Astrocyte (in vitro differentiated cells and primary cell): ENCODE data around the gene UGT1A4. TPM values are rescaled to one million over a fixed set of nuclear protein-coding genes. Genes with fewer than 3 reads are reported as not detected.

Source experiments
- DNase-seq: peaks from one replicate; pipeline ENCODE4 v3.0.0-alpha.2; 2010; ENCODE audit warnings: low read depth
- FAIRE-seq: peaks from 2 replicates; lab custom pipeline; 2011; peaks lifted over from hg19 to GRCh38; lab: Jason Lieb, UNC
- H2AFZ ChIP-seq: 2 replicates; pipeline ENCODE4 v1.6.0; 2012; ENCODE audit warnings: low read depth, low read length, inconsistent platforms
- H3K27ac ChIP-seq: 2 replicates; pipeline ENCODE4 v1.5.1; 2011; ENCODE audit warnings: low read depth, low read length, inconsistent platforms
- H3K27me3 ChIP-seq: 2 replicates; pipeline ENCODE4 v1.6.0; 2011; ENCODE audit warnings: low read length, inconsistent platforms; ENCODE audit not compliant: insufficient read depth
- H3K36me3 ChIP-seq: 2 replicates; pipeline ENCODE4 v1.5.1; 2011; ENCODE audit warnings: low read length, inconsistent platforms; ENCODE audit not compliant: insufficient read depth
- H3K4me1 ChIP-seq: 2 replicates; pipeline ENCODE4 v1.5.1; 2011; ENCODE audit warnings: low read length, inconsistent platforms; ENCODE audit not compliant: insufficient read depth
- H3K4me2 ChIP-seq: 2 replicates; pipeline ENCODE4 v1.6.0; 2012; ENCODE audit warnings: low read length, inconsistent platforms
- H3K4me3 ChIP-seq: 2 replicates; pipeline ENCODE4 v1.5.1; 2011; ENCODE audit warnings: low read depth, mild to moderate bottlenecking, low read length, inconsistent platforms; ENCODE audit not compliant: insufficient read depth
- H3K79me2 ChIP-seq: 2 replicates; pipeline ENCODE4 v1.6.0; 2012; ENCODE audit warnings: mild to moderate bottlenecking, low read length, inconsistent platforms; ENCODE audit not compliant: insufficient read depth
- H3K9ac ChIP-seq: 2 replicates; pipeline ENCODE4 v1.6.0; 2012; ENCODE audit warnings: mild to moderate bottlenecking, low read length, inconsistent platforms
- H3K9me3 ChIP-seq: 2 replicates; pipeline ENCODE4 v1.5.1; 2012; ENCODE audit warnings: low read depth, mild to moderate bottlenecking, low read length, inconsistent platforms; ENCODE audit not compliant: insufficient read depth
- H4K20me1 ChIP-seq: 2 replicates; pipeline ENCODE4 v1.6.0; 2012; ENCODE audit warnings: low read length, inconsistent platforms; ENCODE audit not compliant: insufficient read depth
- H3K27ac Mint-ChIP-seq: one replicate; pipeline ENCODE4 v1.8.0; 2021; ENCODE audit warnings: mild to moderate bottlenecking, mixed read lengths; ENCODE audit not compliant: unreplicated experiment
- H3K27me3 Mint-ChIP-seq: one replicate; pipeline ENCODE4 v1.8.0; 2021; ENCODE audit warnings: low read depth, mixed read lengths; ENCODE audit not compliant: unreplicated experiment
- H3K36me3 Mint-ChIP-seq: one replicate; pipeline ENCODE4 v1.8.0; 2021; ENCODE audit warnings: low read depth, mixed read lengths; ENCODE audit not compliant: unreplicated experiment
- H3K4me1 Mint-ChIP-seq: one replicate; pipeline ENCODE4 v1.8.0; 2021; ENCODE audit warnings: low read depth, mixed read lengths; ENCODE audit not compliant: unreplicated experiment
- H3K4me3 Mint-ChIP-seq: one replicate; pipeline ENCODE4 v1.8.0; 2021; ENCODE audit warnings: mild to moderate bottlenecking, moderate library complexity, mixed read lengths; ENCODE audit not compliant: unreplicated experiment
- H3K9me3 Mint-ChIP-seq: one replicate; pipeline ENCODE4 v1.8.0; 2021; ENCODE audit warnings: mild to moderate bottlenecking, mixed read lengths; ENCODE audit not compliant: unreplicated experiment
- EZH2 ChIP-seq: IDR thresholded peaks from 2 replicates; pipeline ENCODE4 v1.6.1; 2012; ENCODE audit warnings: mild to moderate bottlenecking, low read length, inconsistent platforms; ENCODE audit not compliant: insufficient read depth
- total RNA-seq: library from RNA; stranded (reverse); gene quantifications from 2 replicates; pipeline ENCODE4 v1.2.1, GENCODE V29; 2021
- TF ChIP-seq, protein P1 (sequence below): IDR thresholded peaks from 2 replicates; pipeline ENCODE4 v1.5.1; 2011; ENCODE audit warnings: low read depth, mild to moderate bottlenecking, inconsistent platforms, low read length, moderate library complexity; ENCODE audit not compliant: insufficient read depth

Gene UGT1A4
- total RNA-seq, 1 donor from 2014 or later: not detected

DNA sequence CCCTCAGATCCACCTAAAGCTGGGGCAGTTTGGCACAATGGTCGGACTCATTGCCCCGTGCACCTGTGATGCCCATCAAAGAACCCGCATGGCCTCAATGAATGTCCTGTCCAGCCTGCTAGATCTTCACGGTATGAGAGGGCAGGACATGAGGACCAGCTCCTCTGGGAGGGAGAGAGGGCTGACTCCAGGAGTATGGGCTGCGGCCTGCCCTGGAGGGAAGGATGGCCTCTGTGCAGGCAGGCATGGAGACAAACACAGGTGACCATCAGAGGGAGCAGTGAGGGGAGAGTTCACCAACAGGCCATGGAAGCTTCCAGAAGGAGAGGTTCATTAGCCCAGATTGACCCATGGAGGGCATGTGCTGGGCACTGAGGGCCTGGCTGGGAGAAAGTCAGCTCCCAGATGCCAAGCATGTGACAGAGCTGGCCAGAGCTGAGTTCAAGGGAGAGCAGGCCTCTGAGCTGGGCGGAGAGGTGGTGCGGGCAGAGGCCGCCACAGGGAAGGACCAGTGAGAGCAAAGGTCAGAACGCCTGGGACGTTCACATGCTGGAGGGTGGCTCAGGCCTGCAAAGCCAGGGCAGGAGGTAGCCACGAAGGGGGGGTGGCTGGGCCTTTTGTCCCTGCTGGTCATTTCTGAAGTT lies 99.6 kb downstream of the UGT1A4 start:
- Mint-ChIP-seq H3K9me3 (no peaks in the 10 kb centered on the region), H3K27ac (no peak overlapping the region), H3K4me3 (no peak overlapping the region), H3K4me1 (no peaks in the 10 kb centered on the region), H3K27me3 (peaks cover 25% of the 10 kb centered on the region), H3K36me3 (no peaks in the 10 kb centered on the region)
- TF ChIP-seq EZH2: no peak
- TF ChIP-seq, protein P1, sequence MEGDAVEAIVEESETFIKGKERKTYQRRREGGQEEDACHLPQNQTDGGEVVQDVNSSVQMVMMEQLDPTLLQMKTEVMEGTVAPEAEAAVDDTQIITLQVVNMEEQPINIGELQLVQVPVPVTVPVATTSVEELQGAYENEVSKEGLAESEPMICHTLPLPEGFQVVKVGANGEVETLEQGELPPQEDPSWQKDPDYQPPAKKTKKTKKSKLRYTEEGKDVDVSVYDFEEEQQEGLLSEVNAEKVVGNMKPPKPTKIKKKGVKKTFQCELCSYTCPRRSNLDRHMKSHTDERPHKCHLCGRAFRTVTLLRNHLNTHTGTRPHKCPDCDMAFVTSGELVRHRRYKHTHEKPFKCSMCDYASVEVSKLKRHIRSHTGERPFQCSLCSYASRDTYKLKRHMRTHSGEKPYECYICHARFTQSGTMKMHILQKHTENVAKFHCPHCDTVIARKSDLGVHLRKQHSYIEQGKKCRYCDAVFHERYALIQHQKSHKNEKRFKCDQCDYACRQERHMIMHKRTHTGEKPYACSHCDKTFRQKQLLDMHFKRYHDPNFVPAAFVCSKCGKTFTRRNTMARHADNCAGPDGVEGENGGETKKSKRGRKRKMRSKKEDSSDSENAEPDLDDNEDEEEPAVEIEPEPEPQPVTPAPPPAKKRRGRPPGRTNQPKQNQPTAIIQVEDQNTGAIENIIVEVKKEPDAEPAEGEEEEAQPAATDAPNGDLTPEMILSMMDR: no peak
- Histone ChIP-seq H3K79me2 (no peaks in the 10 kb centered on the region), H3K4me2 (no peak overlapping the region), H3K27me3 (no peaks in the 10 kb centered on the region), H4K20me1 (no peaks in the 10 kb centered on the region), H3K36me3 (no peaks in the 10 kb centered on the region), H3K4me1 (no peaks in the 10 kb centered on the region), H3K9ac (no peak overlapping the region), H3K9me3 (no peaks in the 10 kb centered on the region), H2AFZ (no peak overlapping the region), H3K4me3 (no peak overlapping the region), H3K27ac (no peak overlapping the region)
- DNase-seq (no peak), FAIRE-seq (no peak)

DNA sequence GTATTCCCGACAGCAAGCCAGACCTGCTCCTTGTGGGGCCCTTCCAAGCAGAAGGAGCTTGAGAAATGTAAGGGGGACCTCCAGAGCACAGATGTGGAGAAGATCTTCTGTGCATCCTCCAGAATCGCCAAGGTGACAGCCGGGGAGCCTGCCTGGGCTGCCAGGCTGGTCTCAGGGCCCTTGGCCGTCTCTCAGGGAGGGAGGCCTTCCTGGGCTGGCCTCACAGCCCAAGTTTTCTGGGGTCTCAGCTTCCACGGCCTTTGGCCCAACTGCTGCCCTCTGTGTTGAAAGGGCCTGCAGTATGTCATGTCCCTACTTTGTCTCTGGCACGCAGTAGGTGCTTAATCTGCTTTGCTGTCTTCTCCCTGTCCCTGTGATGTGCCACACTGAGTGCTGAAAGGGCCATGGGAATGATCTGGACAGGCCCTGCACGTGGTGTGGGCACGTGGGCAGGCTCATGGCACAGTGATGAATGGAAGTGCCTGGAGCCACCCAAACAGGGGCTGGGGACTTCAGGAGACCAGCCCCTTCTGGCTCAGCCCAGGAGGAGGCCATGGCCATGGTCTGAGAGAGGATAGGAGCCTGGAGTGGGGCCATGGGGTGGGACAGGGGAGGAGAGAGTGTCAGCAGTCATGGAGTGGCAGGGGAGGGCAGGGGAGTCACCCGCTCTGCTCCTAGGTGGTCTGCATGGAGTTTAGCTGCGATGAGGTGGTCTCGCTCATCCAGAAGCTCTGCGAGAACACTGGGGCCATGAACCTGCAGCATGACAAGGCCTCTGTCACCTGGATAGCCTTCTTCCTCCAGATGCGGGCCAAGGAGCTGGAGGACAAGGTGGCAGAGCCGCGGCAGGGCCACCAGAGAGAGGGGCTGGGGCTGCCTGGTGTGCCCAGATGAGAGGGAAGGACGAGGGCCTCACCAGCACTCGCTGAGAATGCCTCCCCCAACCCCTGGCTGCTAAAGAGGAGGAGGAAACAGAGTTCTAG lies 100.4 kb downstream of the UGT1A4 start:
- FAIRE-seq (no peak), DNase-seq (no peak)
- Histone ChIP-seq H3K36me3 (no peaks in the 10 kb centered on the region), H3K9me3 (no peaks in the 10 kb centered on the region), H3K79me2 (no peaks in the 10 kb centered on the region), H2AFZ (no peak overlapping the region), H3K9ac (no peak overlapping the region), H3K27me3 (no peaks in the 10 kb centered on the region), H3K4me2 (no peak overlapping the region), H3K4me1 (no peaks in the 10 kb centered on the region), H3K27ac (no peak overlapping the region), H3K4me3 (no peak overlapping the region), H4K20me1 (no peaks in the 10 kb centered on the region)
- Mint-ChIP-seq H3K9me3 (no peaks in the 10 kb centered on the region), H3K27me3 (peaks cover 23% of the 10 kb centered on the region), H3K36me3 (no peaks in the 10 kb centered on the region), H3K27ac (no peak overlapping the region), H3K4me3 (no peak overlapping the region), H3K4me1 (no peaks in the 10 kb centered on the region)
- TF ChIP-seq, protein P1: no peak
- no peak for TF ChIP-seq EZH2
